Gastrocnemius medialis (tissue), 4 donors: ENCODE measurements around the gene LTBP4.

Experiments used
- POLR2A ChIP-seq, 2 donors: fragments of 450-650 bp; IDR thresholded peaks; one replicate each; pipeline ENCODE4 v1.6.1; 2017; ENCODE audit warnings: antibody characterized with exemption in 2 of 2, mild to moderate bottlenecking in 2 of 2, moderate library complexity in 2 of 2
- TF ChIP-seq, protein P1 (sequence below), 5 experiments: fragments of 450-650 bp in 3 of 5; fragments of 200-600 bp in 2 of 5; sonication (generic) in 2 of 5; IDR thresholded peaks in 4 of 5; conservative IDR thresholded peaks in 1 of 5; 1 replicate in 4 of 5; 2 replicates in 1 of 5; pipeline ENCODE4 v1.5.1; 2016 to 2019; ENCODE audit warnings: antibody characterized with exemption in 5 of 5, mild to moderate bottlenecking in 3 of 5, moderate library complexity in 3 of 5

- TF ChIP-seq POLR2A (IDR thresholded peaks at IDR 0.05), result no peak
- TF ChIP-seq, protein P1, sequence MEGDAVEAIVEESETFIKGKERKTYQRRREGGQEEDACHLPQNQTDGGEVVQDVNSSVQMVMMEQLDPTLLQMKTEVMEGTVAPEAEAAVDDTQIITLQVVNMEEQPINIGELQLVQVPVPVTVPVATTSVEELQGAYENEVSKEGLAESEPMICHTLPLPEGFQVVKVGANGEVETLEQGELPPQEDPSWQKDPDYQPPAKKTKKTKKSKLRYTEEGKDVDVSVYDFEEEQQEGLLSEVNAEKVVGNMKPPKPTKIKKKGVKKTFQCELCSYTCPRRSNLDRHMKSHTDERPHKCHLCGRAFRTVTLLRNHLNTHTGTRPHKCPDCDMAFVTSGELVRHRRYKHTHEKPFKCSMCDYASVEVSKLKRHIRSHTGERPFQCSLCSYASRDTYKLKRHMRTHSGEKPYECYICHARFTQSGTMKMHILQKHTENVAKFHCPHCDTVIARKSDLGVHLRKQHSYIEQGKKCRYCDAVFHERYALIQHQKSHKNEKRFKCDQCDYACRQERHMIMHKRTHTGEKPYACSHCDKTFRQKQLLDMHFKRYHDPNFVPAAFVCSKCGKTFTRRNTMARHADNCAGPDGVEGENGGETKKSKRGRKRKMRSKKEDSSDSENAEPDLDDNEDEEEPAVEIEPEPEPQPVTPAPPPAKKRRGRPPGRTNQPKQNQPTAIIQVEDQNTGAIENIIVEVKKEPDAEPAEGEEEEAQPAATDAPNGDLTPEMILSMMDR (IDR thresholded peaks at IDR 0.05 in 4 of 5, conservative IDR thresholded peaks at IDR 0.05 in 1 of 5), result no peak
Observed at GRCh38 chr19:40673397-40673796, 72.2 kb downstream of the LTBP4 start.
